ENCODE data around the gene PMM1. TPM values are rescaled to one million over a fixed set of nuclear protein-coding genes. Genes with fewer than 3 reads are reported as not detected.

The PMM1 gene
- total and polyA plus RNA-seq, 2 donors from 2014 or later = 36.4 to 127 TPM

GRCh38 chr22:41563051-41563711 is 26.5 kb downstream of the PMM1 start:
- H3K4me3 ChIP-seq (ENCODE audit: low read length in 3 of 3) = peak overlapping the region in 2 of 3 donors; percentile 23 to 88
- FAIRE-seq (no peak), DNase-seq (no peak)
- H3K9me3 ChIP-seq (ENCODE audit: control insufficient read depth in 2 of 3, insufficient read depth in 1 of 3, low read length in 3 of 3) = no peaks in the 10 kb centered on the region
- intact Hi-C loops (cut with DNase I) = no loop called here
- peak overlapping the region in 1 of 3 donors; percentile 56 for H3K9ac ChIP-seq (ENCODE audit: low read length in 3 of 3)
- no peak for TF ChIP-seq CTCF (IDR thresholded peaks at IDR 0.05; ENCODE audit: borderline replicate concordance, extremely low read depth, insufficient read depth)
- H3K4me1 ChIP-seq (ENCODE audit: control insufficient read depth in 2 of 3, insufficient read depth in 2 of 3, low read depth in 1 of 3, low read length in 3 of 3) = peaks cover 0 to 14% (median 10%) of the 10 kb centered on the region in 3 donors
- H3K27me3 ChIP-seq (ENCODE audit: control insufficient read depth, insufficient read depth, low read length) = no peaks in the 10 kb centered on the region
- no peaks in the 10 kb centered on the region for H3K36me3 ChIP-seq (ENCODE audit: control insufficient read depth in 2 of 3, insufficient read depth in 3 of 3, low read length in 3 of 3)
- peak overlapping the region; percentile 51 to 92 for H3K27ac ChIP-seq (ENCODE audit: low read depth in 2 of 2, low read length in 2 of 2)

- no peak for TF ChIP-seq CTCF (IDR thresholded peaks at IDR 0.05; ENCODE audit: borderline replicate concordance, extremely low read depth, insufficient read depth)
- intact Hi-C loops (cut with DNase I) = no loop called here
- Histone ChIP-seq H3K27me3 (ENCODE audit: control insufficient read depth, insufficient read depth, low read length) (no peaks in the 10 kb centered on the region), H3K9me3 (ENCODE audit: control insufficient read depth in 2 of 3, insufficient read depth in 1 of 3, low read length in 3 of 3) (no peaks in the 10 kb centered on the region), H3K27ac (ENCODE audit: low read depth in 2 of 2, low read length in 2 of 2) (peak overlapping the region; percentile 51 to 92), H3K4me3 (ENCODE audit: low read length in 3 of 3) (peak overlapping the region in 2 of 3 donors; percentile 62 to 88), H3K4me1 (ENCODE audit: control insufficient read depth in 2 of 3, insufficient read depth in 2 of 3, low read depth in 1 of 3, low read length in 3 of 3) (peaks cover 0 to 19% (median 13%) of the 10 kb centered on the region in 3 donors), H3K36me3 (ENCODE audit: control insufficient read depth in 2 of 3, insufficient read depth in 3 of 3, low read length in 3 of 3) (no peaks in the 10 kb centered on the region), H3K9ac (ENCODE audit: low read length in 3 of 3) (peak overlapping the region in 2 of 3 donors; percentile 2 to 56)
- FAIRE-seq = no peak
- no peak for DNase-seq
These were observed 27.2 kb downstream of the PMM1 start for GRCh38 chr22:41562461-41562860.

GRCh38 chr22:41561788-41562187 is 27.9 kb downstream of the PMM1 start:
- Histone ChIP-seq H3K9me3 (ENCODE audit: control insufficient read depth in 2 of 3, insufficient read depth in 1 of 3, low read length in 3 of 3) (no peaks in the 10 kb centered on the region), H3K4me3 (ENCODE audit: low read length in 3 of 3) (peak overlapping the region in 2 of 3 donors; percentile 62 to 88), H3K36me3 (ENCODE audit: control insufficient read depth in 2 of 3, insufficient read depth in 3 of 3, low read length in 3 of 3) (no peaks in the 10 kb centered on the region), H3K9ac (ENCODE audit: low read length in 3 of 3) (peak overlapping the region in 2 of 3 donors; percentile 64 to 89), H3K27me3 (ENCODE audit: control insufficient read depth, insufficient read depth, low read length) (no peaks in the 10 kb centered on the region), H3K4me1 (ENCODE audit: control insufficient read depth in 2 of 3, insufficient read depth in 2 of 3, low read depth in 1 of 3, low read length in 3 of 3) (peaks cover 0 to 21% (median 14%) of the 10 kb centered on the region in 3 donors), H3K27ac (ENCODE audit: low read depth in 2 of 2, low read length in 2 of 2) (peak overlapping the region; percentile 50 to 92)
- no peak for TF ChIP-seq CTCF (IDR thresholded peaks at IDR 0.05; ENCODE audit: borderline replicate concordance, extremely low read depth, insufficient read depth)
- intact Hi-C loops (cut with DNase I) = no loop called here
- DNase-seq = no peak
- FAIRE-seq = no peak
